Measurements from ENCODE around the gene SH3RF3. TPM values are rescaled to one million over a fixed set of nuclear protein-coding genes. Genes with fewer than 3 reads are reported as not detected.

The SH3RF3 gene
- total RNA-seq, 2 experiments from 2014 or later = 0.25 to 0.44 TPM

DNA sequence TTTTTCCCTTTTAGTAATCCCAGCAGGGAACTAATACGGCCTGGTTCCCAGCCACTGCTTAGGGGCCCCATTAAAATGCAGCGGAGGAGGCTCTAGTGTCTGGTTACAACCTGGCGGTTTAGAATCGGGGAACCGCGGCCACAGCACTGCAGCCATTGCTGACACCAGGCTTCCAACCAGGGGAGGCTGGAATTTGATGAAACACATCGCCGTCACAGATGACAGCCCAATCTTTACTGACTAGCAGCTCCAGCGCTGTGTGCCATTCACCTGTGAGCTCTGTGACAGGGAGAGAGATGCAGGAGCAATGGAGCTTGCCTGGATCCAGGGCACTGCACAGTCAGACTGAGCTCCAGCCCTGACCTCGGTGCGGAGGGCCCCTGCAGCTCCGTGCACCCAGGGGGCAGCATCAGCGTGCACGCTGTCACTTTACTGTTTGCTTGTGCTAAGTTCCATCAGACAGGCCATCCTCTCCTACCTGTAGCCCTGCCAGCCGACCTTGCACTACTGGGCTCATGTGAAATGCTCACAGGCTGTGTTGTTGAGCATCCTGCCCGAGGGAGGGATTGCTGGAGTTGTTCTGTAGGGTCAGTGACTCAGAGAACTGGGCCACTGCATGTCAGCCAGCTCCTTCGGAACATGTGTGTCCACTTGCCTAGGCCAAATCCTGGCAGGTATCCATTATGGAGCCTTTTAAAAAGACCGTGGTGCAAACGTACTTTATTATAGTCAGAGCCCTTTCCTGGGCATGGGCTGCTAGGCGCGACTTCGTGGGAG lies 281.2 kb downstream of the SH3RF3 start:
- POLR2A ChIA-PET = no interaction called here

DNA sequence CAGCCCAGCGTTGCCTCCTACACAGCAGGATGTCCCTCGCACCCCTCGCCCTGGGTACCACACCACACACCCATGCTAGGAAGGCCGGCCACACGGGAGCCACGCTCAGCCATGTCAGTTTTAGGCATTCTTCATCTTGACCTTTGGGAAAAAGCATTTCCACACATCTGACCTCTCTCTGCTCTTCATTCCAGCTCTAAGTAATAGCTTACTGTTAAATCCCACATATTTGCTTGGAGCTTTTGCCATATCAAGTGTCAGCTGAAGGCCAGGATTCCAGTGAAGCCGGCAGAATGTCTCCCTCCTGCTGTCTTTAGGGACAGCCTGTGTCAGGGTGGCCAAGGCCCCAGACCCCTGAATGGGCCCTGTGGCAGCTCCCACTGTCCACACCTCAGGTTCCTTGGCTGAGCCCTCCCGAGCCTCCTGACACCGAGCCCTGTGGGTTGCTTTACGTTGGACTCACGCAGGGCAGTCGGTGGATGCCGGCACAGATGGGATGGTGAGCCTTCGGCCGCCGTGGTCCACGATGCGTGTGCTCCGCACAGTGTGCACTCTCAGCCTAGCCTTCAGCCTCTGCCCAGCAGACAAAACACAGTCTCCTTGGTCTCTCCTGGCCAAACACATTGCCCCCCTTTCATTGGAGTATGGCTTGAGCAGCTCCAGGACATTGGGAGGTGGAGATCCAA lies 282.8 kb downstream of the SH3RF3 start:
- CTCF ChIA-PET = no interaction called here
- POLR2A ChIA-PET = no interaction called here

More for the DNA sequence above, 281.2 kb downstream of the SH3RF3 start:
- CTCF ChIA-PET = no interaction called here

GRCh38 chr2:109415581-109416013 lies 286.6 kb downstream of the SH3RF3 start:
- CTCF ChIA-PET = no interaction called here
- POLR2A ChIA-PET = no interaction called here

DNA sequence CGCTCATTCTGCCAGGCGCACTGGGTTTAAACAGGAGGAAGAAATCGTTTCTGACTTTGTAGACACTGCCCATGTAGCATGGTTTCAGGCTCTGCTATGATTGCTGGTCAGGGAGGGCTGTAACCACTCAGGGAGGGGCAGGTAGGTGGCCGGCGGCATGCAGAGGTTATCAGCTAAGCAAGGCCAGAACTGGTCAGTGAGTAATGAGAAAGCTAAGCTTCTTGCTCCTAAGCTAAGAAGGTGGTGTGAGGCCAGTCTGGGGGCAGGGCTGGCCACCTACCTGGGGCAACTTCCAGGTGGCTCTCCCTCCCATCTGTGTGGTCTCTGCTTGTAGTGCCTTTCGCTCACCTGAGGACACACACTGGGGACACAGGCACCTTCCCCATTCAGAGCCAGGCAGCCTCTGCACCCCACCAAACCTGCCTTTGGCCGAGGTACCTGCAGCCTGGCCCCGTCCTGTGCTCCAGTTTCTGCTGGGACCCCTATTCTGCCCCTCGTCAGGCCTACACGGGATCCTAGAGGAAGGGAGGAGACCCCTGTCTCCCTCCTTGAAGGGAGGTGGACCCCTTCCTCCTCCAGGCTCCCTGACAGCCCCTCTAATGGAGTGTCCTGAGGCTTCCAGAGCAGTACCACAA lies 288.8 kb downstream of the SH3RF3 start:
- POLR2A ChIA-PET = no interaction called here
- CTCF ChIA-PET = no interaction called here

GRCh38 chr2:109418716-109419115 lies 289.7 kb downstream of the SH3RF3 start:
- POLR2A ChIA-PET = no interaction called here
- CTCF ChIA-PET = no interaction called here

- CTCF ChIA-PET = no interaction called here
- POLR2A ChIA-PET = no interaction called here
Measured at GRCh38 chr2:109419171-109419756, 290.3 kb downstream of the SH3RF3 start.

DNA sequence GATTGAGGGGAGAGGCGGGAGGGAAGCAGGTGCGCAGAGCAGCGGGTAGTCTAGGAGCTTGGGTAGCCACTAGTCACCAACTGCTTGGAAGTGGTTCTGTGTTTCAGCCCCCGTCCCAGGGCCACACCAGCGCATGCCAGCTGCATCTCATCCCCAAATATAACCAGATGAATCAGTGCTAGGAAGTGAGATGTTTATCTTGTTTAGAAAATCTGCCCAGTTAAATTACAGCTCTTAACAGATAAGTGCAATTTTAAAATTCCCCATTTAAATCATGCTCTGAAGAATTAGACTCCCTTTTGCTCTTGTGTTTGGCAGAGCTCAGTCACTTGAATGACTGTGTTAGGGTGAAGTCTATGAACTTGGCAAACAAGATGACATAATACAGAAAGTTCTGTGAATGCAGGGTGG lies 291.0 kb downstream of the SH3RF3 start:
- CTCF ChIA-PET = no interaction called here
- POLR2A ChIA-PET = no interaction called here

DNA sequence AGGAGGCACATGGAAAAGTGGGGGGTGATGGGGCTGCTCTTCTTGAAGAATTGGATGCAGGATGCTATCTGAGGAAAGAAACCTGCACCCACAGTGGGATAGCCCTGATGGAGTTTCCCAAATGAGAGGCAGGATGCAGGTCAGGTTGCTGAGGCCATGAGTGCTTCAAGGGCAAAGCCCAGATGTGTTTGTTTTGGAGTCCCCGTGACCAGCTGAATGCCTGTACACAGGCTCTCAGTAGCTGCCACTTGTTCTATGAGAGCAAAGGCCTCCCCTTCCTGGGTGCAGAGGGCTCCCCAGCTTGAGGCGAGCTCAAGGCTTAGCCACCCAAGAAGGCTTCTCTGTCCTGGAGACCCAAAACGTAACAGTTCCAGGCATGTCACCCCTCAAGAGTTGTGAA lies 292.1 kb downstream of the SH3RF3 start:
- CTCF ChIA-PET = no interaction called here
- POLR2A ChIA-PET = no interaction called here

GRCh38 chr2:109421642-109422041 lies 292.6 kb downstream of the SH3RF3 start:
- POLR2A ChIA-PET = no interaction called here
- CTCF ChIA-PET = no interaction called here

GRCh38 chr2:109422071-109422757 lies 293.2 kb downstream of the SH3RF3 start:
- CTCF ChIA-PET = no interaction called here
- POLR2A ChIA-PET = no interaction called here

GRCh38 chr2:109422758-109423500 lies 293.9 kb downstream of the SH3RF3 start:
- POLR2A ChIA-PET = no interaction called here
- CTCF ChIA-PET = no interaction called here

DNA sequence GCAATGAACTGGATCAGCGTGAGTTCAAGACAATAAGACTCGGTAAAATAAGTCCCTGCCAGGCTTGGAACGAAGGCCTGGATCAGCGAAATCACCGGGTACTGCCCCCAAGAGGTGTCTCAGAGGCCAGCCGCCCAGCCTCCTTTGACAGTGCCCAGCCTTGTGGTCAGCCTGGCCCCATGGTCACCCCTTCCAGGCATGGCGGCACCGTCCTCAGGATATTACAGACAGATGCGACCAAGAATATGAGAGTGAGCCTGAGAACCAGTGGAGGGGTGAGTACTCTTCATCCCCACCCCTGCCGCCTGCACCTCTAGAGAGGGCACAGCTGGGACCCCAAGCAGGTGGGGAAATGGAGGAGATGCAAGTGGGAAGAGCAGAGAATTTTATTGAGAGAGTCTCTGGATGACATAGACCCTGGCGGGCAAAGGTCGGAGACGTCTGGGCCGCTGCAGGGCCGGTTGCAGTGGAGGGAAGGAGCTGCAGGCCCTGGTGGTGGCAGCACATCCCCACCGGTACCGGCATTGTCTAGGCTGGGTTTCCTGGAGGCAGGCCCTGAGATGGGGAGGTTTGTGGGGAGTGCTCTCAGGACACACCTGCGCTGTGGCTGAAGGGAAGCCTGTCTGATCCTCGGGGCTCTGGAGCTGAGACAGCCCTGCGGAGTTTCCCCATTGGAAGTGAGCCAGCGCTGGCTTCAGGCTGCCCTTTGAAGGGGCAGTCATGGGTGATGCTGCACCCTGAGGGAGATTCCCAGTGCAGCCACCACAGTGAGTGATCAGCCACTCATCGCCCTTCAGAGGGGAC lies 294.8 kb downstream of the SH3RF3 start:
- ChIA-PET CTCF (no interaction called here), POLR2A (no interaction called here)

DNA sequence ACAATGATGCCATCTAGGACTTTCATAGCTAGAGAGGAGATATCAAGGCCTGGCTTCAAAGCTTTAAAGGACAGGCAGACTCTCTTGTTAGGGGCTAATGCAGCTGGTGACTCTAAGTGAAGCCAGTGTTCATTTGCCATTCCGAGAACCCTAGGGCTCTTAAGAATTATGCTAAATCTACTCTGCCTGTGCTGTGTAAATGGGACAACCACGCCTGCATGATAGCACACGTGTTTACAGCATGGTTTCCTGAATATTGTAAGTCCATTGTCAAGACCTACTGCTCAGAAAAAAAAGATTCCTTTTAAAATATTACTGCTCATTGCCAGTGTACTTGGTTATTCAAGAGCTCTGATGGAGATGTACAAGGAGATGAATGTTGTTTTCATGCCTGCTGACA lies 296.4 kb downstream of the SH3RF3 start:
- CTCF ChIA-PET = no interaction called here
- POLR2A ChIA-PET = no interaction called here

DNA sequence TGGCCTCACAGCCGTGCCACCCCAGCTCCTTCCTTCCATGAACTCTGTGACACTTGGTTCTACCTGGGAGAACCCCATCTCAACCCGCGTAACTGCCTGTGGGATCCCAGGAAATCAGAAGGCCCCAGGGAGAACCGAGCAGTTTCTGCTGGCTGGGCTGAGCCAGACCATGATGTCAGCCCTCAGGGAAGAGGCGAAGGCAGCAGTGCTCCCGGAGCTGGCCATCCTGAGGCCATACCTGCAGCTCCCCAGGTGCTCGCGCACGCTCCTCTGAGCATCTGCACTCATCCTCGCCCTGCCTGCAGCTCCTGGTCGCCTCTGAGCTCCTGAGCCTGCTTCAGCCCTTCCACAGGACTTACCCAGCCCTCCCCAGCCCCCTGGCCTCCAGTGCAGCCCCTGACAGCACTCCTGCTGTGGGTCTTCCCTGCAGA lies 298.7 kb downstream of the SH3RF3 start:
- CTCF ChIA-PET = interaction anchor here (0.6 kb wide), 1 partner anchor 83 kb away, joined by 3 read pairs; no protein-coding TSS in a partner anchor

GRCh38 chr2:109428281-109428680 lies 299.3 kb downstream of the SH3RF3 start:
- ChIA-PET CTCF (no interaction called here), POLR2A (no interaction called here)

More for the DNA sequence above, 298.7 kb downstream of the SH3RF3 start:
- POLR2A ChIA-PET = no interaction called here

DNA sequence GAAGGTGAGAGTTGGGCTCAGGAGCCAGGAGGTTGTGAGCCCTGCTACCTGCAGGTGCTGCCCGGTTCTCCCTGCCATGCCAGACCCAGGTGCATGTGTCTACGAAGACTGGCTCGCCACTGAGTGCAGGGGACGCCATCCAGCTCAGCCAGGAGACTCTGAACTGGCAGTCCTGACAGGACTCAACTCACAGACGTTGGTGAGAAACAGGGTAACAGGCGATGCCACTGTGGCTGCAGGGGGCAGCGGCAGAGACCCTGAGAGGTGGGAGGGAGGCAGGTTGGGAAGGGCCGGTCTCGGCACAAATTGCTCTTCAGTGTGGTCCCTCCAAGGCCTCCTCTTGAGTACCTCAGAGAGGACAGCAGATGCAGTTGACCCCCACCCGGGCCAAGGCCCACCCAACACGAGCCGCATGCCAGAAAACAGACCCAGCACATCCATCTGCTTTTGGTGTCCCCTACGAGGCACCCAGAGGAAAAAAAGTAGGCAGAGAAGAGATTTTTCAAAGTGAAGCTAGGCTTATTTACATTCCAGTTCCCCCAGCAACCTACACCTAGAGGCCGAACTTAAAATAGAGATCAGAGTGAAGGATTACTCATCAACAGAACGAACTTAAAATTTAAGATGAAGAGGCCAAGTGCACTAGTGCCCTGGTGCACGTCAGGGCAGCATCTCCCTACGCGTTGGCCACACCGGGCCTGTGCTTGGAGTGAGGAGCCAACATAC lies 300.0 kb downstream of the SH3RF3 start:
- ChIA-PET POLR2A (no interaction called here), CTCF (no interaction called here)

DNA sequence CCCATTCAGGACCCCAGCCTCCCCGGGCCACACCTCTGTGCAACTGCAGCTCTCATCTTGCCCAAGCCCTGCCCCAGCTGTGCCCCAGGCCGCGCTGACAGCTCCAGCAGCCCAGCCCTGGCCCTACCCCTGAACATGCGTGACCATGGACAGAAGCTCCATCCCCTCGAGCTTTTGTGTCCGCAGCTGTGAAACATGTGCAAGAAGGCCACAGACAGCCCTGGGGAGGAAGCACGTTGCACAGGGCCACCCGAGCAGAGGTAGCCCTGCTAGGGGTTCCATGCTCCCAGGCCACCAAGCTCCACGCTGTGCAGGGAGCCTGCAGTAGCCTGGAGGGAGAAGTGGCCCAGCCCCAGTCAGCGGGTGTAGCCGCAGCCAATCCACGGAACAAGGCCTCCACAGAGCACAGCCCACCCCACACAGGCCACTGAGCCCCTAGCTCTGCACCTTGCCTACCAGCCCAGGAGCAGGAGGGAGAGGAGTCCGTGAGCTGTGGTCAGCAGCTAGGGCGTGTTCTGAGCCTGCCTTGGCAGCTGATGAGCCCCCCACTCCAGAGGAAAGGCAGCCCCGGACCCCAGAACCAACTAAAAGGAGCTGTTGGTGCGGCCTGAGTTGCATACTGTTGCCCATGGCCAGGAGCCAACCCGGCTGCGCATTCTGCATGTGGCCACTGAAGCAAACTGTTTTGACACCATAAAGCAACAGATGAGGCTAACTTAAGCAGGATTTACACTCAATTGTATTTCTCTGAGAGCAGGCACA lies 300.7 kb downstream of the SH3RF3 start:
- ChIA-PET CTCF (no interaction called here), POLR2A (no interaction called here)

- POLR2A ChIA-PET = no interaction called here
- CTCF ChIA-PET = no interaction called here
Measured at GRCh38 chr2:109430329-109430636, 301.3 kb downstream of the SH3RF3 start.

Measured in activated CD8-positive, alpha-beta memory T cell treated with anti-CD3 and anti-CD28 coated beads for 36 hours (primary cell).